Erythroblast (primary cell): ENCODE results near the gene PARS2.

Source experiments
- GATA1 ChIP-seq: IDR thresholded peaks from 2 replicates; pipeline ENCODE4 v1.6.1; 2011; ENCODE audit warnings: low read depth, mild to moderate bottlenecking, control low read depth, low read length, moderate library complexity
- POLR2A ChIP-seq: IDR thresholded peaks from 2 replicates; pipeline ENCODE4 v1.6.1; 2011; ENCODE audit warnings: mild to moderate bottlenecking, low read length

GRCh38 chr1:54744696-54745095, 19.6 kb downstream of the PARS2 start:
- TF ChIP-seq POLR2A = no peak
- TF ChIP-seq GATA1 = no peak
